ENCODE data around the gene CRAMP1. TPM values are rescaled to one million over a fixed set of nuclear protein-coding genes. Genes with fewer than 3 reads are reported as not detected.

The CRAMP1 gene
- total RNA-seq, 1 donor from 2014 or later: 29.4 TPM

GRCh38 chr16:1680361-1680760, 68.2 kb downstream of the CRAMP1 start:
- Mint-ChIP-seq H3K27ac (ENCODE audit: unreplicated experiment) (peak overlapping the region; percentile 38), H3K36me3 (ENCODE audit: unreplicated experiment) (peaks cover 4% of the 10 kb centered on the region), H3K4me3 (ENCODE audit: unreplicated experiment) (no peak overlapping the region), H3K9me3 (ENCODE audit: unreplicated experiment) (no peaks in the 10 kb centered on the region), H3K4me1 (ENCODE audit: unreplicated experiment) (peaks cover 24% of the 10 kb centered on the region), H3K27me3 (ENCODE audit: unreplicated experiment) (no peaks in the 10 kb centered on the region)
- TF ChIP-seq, protein P1, sequence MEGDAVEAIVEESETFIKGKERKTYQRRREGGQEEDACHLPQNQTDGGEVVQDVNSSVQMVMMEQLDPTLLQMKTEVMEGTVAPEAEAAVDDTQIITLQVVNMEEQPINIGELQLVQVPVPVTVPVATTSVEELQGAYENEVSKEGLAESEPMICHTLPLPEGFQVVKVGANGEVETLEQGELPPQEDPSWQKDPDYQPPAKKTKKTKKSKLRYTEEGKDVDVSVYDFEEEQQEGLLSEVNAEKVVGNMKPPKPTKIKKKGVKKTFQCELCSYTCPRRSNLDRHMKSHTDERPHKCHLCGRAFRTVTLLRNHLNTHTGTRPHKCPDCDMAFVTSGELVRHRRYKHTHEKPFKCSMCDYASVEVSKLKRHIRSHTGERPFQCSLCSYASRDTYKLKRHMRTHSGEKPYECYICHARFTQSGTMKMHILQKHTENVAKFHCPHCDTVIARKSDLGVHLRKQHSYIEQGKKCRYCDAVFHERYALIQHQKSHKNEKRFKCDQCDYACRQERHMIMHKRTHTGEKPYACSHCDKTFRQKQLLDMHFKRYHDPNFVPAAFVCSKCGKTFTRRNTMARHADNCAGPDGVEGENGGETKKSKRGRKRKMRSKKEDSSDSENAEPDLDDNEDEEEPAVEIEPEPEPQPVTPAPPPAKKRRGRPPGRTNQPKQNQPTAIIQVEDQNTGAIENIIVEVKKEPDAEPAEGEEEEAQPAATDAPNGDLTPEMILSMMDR (IDR thresholded peaks at IDR 0.05): no peak
- DNase-seq (ENCODE audit: extremely low spot score, unreplicated experiment): no peak

DNA sequence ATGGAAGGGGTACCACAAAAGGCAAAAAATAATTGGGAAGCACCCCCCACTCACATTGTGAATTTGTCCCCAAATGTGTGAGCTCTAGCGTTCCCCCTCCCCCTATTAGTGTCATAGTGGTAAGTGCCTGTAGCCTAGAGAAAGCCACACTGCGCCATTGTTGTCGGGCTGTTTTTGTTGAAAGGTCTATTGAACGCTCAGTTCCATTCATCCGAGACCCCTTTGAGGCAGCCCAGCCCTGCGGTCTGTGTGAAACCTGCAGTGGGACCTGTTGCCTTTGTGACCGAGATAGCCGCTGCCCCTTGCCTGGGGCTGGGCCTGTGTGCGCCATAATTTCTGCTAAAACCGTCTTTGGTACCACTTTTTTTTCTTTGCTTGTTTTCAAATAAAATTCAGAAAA, 68.9 kb downstream of the CRAMP1 start:
- Mint-ChIP-seq H3K9me3 (ENCODE audit: unreplicated experiment) (no peaks in the 10 kb centered on the region), H3K4me3 (ENCODE audit: unreplicated experiment) (no peak overlapping the region), H3K27me3 (ENCODE audit: unreplicated experiment) (no peaks in the 10 kb centered on the region), H3K36me3 (ENCODE audit: unreplicated experiment) (peaks cover 3% of the 10 kb centered on the region), H3K27ac (ENCODE audit: unreplicated experiment) (peak overlapping the region; percentile 56), H3K4me1 (ENCODE audit: unreplicated experiment) (peaks cover 23% of the 10 kb centered on the region)
- no peak for DNase-seq (ENCODE audit: extremely low spot score, unreplicated experiment)
- TF ChIP-seq, protein P1 (IDR thresholded peaks at IDR 0.05): no peak

DNA sequence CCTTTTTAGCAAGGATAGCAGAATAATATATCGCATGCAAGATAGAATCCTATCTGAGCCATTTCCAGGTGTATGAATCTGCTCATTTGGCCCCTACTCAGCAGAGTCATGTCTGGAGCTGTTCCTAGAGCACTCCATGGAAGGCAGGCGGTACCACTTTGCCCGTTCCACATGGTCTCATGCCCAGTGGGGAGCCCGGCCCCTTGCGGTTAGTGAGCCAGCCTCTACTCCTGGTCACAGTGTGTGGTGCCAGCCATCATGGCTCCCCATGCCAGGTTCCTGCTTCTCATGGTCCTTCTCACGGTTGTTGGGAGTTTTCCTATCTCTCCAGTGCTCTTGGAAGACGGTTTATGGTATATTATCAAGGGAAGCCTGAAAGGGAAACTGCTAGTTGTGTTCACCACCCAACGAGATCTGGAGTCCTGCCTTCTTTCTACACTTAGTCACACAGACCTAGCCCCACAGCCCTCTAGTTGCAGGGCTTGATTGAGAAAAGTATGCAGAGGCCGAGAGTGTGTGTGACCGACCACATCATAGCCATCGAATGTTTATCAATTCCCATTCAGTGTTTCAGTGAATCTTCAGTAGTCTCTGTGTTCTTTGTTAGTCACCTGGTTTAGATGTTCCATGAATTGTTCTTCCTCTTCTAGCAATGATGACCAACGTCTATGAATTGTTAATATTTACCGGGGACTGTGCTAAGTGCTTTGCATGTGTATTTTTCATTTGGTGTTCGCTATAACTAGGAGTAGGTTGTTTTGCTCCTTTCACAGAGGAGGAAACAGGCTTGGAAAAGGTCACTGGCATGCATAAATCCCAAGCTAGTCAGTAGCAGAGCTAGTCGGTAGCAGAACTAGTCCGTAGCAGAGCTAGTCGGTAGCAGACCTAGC, 75.5 kb downstream of the CRAMP1 start:
- H3K27me3 Mint-ChIP-seq (ENCODE audit: unreplicated experiment): no peaks in the 10 kb centered on the region
- no peak for DNase-seq (ENCODE audit: extremely low spot score, unreplicated experiment)
- no peaks in the 10 kb centered on the region for H3K9me3 Mint-ChIP-seq (ENCODE audit: unreplicated experiment)
- peaks cover 7% of the 10 kb centered on the region for H3K4me1 Mint-ChIP-seq (ENCODE audit: unreplicated experiment)
- no peak overlapping the region for H3K27ac Mint-ChIP-seq (ENCODE audit: unreplicated experiment)
- TF ChIP-seq, protein P1 (IDR thresholded peaks at IDR 0.05): no peak
- H3K4me3 Mint-ChIP-seq (ENCODE audit: unreplicated experiment): no peak overlapping the region
- H3K36me3 Mint-ChIP-seq (ENCODE audit: unreplicated experiment): peaks cover 18% of the 10 kb centered on the region

DNA sequence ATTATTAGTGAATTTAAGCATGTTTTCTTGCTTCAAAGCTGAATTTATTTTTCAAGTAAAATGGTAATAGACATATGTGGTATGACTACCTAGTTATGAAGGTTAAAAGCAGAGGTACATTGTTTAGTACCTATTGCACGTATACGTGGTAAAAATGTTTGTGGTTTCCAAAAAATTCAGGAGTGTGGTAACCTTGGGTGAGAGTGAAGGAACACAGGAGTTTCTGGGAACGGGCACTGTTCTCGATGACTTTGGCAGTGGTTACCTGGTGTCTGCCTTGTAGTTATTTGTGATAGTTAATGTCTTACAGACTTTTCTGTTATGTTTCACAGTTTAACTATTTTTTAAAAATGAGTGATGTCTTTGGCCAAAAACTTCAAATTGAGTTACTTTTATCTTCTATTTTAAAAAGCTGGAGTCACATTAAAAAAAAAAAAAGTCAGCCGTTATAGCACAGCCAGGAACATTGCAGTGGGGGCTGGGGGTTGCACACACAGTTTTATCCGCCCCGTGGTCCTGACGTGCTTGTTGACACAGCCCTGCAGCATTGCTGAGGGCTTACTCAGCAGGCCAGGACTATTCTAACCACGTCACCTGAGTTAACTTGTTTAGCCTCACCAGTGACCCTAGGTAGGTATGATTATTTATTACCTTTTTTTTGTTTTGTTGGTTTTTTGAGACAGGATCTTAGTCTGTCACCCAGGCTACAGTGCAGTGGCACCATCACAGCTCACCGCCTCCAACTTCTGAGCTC, 76.8 kb downstream of the CRAMP1 start:
- TF ChIP-seq, protein P1 (IDR thresholded peaks at IDR 0.05): no peak
- no peaks in the 10 kb centered on the region for H3K27me3 Mint-ChIP-seq (ENCODE audit: unreplicated experiment)
- H3K4me1 Mint-ChIP-seq (ENCODE audit: unreplicated experiment): peaks cover 7% of the 10 kb centered on the region
- peaks cover 27% of the 10 kb centered on the region for H3K36me3 Mint-ChIP-seq (ENCODE audit: unreplicated experiment)
- no peaks in the 10 kb centered on the region for H3K9me3 Mint-ChIP-seq (ENCODE audit: unreplicated experiment)
- H3K27ac Mint-ChIP-seq (ENCODE audit: unreplicated experiment): no peak overlapping the region
- DNase-seq (ENCODE audit: extremely low spot score, unreplicated experiment): no peak
- H3K4me3 Mint-ChIP-seq (ENCODE audit: unreplicated experiment): no peak overlapping the region

DNA sequence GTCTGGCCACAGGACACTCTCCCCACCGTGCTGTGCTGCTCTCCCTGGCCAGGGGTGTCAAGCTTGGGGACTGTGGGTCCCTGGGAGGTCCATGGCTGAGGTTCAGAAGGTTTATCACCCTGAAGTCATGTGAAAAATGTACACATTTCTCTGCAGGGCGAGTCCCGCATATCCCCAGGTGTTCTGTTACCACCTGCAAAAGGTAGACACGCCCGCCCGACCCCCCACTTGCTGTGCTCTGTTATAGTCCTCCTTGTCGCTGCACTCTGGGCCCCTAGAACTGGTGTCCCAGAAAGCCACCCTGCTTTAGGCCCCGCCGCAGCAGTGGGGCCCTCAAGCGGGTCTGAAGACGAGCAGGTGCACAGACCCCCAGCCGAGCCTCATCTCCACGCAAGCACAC, 77.7 kb downstream of the CRAMP1 start:
- Mint-ChIP-seq H3K4me1 (ENCODE audit: unreplicated experiment) (peaks cover 7% of the 10 kb centered on the region), H3K27me3 (ENCODE audit: unreplicated experiment) (no peaks in the 10 kb centered on the region), H3K9me3 (ENCODE audit: unreplicated experiment) (no peaks in the 10 kb centered on the region), H3K4me3 (ENCODE audit: unreplicated experiment) (no peak overlapping the region), H3K36me3 (ENCODE audit: unreplicated experiment) (peaks cover 35% of the 10 kb centered on the region), H3K27ac (ENCODE audit: unreplicated experiment) (no peak overlapping the region)
- no peak for DNase-seq (ENCODE audit: extremely low spot score, unreplicated experiment)
- TF ChIP-seq, protein P1 (IDR thresholded peaks at IDR 0.05): no peak
